Forelimb muscle (tissue), 1 donor: ENCODE results near the gene LPGAT1. TPM values are rescaled to one million over a fixed set of nuclear protein-coding genes. Genes with fewer than 3 reads are reported as not detected.

ENCODE experiments used
- DNase-seq: peaks from one replicate; pipeline ENCODE4 v3.0.0-alpha.2; 2013; ENCODE audit warnings: low read depth
- polyA plus RNA-seq: library from polyadenylated mRNA; unstranded; fragments of 120-200 nt; gene quantifications from one replicate; pipeline ENCODE4 v1.2.1, GENCODE V29; 2013; ENCODE audit not compliant: insufficient read length

Gene LPGAT1
- polyA plus RNA-seq, 1 donor = 16.3 TPM

GRCh38 chr1:211762206-211762605, 68.4 kb downstream of the LPGAT1 start:
- DNase-seq = no peak

DNA sequence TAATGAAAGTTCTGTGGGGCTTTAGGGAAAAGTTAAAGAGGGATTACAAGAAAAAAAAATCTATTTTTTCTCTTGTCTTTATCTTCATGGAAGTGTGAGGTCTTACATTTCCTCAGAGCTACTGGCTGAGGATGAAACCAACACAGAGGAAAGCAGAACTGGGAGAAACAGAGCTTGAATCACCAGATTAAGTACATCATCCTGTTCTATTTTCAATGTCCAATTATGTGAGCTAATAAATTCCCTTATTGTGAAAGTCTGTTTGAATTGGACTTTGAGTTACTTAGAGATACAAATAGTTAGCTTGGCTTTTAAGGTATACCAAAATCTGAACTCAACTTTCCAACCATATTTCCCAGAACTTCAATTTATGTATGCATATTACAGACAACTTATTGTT, 69.2 kb downstream of the LPGAT1 start:
- no peak for DNase-seq

GRCh38 chr1:211756471-211757020, 74.0 kb downstream of the LPGAT1 start:
- DNase-seq = no peak

GRCh38 chr1:211753649-211754251, 76.8 kb downstream of the LPGAT1 start:
- DNase-seq = no peak

DNA sequence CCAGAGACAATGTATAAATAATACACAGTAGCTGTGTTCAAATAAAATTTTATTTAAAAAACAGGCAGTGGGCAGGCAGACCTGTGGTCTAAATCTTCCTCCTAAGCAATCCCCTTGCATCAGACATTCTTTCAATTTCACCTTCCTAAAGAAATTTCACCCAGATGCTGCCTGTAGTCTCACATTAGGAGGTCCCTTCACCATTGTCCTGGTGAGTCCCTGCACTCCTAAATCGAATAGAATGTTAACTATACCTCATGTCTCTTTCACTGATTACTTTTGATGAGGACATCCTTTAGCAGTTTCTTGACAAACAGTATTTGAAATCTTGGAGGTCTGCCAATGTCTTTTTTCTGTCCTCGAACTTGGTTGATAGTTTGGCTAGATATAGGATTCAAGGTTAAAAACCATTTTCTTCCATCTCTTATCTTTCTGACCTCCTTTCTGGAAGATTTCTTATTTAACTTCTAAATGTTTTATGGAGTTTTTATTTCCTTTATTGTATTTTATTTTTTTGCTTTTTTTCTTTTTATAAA, 77.5 kb downstream of the LPGAT1 start:
- no peak for DNase-seq

- no peak for DNase-seq
These were observed 78.2 kb downstream of the LPGAT1 start for GRCh38 chr1:211752317-211752716.

DNA sequence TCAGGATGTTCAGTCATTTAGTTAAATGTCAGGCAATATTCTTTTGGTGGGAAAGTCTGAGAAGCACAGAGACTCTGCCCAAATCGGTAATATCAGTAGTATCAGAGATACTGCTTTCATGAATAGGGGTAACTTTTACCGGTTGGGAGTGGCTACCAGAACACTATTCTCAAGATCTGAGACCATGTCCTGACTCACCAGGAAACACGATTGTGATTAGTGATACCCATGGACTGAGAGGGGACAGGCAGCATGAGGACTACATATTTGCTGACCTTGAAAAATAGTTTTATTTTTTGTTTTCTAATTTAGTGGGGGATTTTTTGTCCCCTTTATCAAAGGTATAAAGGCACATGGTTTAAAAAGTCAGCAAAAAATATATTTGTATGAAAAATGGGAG, 79.1 kb downstream of the LPGAT1 start:
- no peak for DNase-seq

DNA sequence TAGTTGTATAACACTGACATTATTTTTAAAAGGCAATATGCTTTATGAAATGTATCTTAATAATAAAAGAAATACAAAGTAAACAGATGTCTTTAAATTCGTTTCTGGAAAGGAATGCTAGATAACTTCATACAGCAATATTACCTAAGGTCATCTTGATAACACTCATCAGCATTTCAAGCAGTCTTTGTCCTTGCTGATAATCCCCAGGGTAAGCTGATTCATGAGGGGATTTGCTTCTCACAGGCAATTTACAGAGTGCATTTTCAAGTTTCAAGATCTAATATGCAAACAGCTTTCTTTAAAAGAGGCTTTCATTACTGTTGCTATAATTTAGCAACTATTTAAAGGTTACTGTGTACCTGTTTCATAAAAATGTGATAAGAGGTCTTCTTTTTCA, 80.0 kb downstream of the LPGAT1 start:
- no peak for DNase-seq

DNA sequence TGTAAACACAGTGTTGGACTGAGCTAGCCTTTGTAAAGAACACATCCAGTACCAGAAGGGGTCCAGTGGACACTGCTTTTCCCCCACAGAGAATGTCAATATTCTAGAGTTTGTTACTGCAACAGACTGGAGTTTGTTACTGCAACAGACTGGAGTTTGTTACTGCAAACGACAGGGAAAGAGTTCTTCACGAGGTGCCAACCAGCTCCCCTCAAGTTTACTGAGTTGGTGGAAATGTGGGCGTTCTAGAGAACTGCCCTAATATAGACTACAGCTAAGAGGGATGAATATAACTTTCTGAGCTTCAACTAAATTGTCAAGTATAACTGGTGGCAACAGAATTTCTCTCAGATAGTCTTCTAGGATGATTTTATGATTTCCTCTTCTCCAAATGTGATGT, 81.3 kb downstream of the LPGAT1 start:
- no peak for DNase-seq

GRCh38 chr1:211748810-211749209, 81.8 kb downstream of the LPGAT1 start:
- no peak for DNase-seq

DNA sequence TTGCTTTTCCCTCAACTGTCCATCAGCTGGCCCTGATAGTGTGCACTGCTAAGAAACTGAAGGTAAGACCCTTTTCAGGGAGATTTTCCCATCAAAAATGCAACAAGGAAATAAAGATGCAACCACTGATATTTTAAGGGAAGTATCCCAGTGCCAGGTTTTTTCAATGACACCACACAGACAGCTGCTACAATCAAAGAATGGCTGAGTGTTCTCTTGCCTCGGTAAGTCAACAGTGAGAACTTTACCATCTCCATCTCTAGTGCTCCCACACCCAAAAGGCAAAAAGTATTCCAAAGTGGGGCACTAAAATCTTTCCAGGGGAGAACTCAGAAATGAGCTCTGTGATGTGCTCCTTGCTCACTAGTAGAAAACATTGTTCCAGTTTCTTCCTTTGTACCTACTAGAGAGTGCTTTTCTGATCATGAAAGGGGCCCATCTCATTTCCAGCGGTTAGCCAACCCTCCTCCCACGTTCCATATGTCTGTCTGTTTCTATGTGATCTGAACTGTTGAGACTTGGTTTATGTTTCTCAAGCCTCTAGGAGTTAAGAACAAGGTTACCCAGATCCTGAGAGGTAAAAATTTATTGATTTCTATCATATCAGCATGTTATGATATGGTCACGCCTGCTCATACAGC, 87.6 kb downstream of the LPGAT1 start:
- DNase-seq = no peak

GRCh38 chr1:211742272-211742671, 88.3 kb downstream of the LPGAT1 start:
- no peak for DNase-seq

DNA sequence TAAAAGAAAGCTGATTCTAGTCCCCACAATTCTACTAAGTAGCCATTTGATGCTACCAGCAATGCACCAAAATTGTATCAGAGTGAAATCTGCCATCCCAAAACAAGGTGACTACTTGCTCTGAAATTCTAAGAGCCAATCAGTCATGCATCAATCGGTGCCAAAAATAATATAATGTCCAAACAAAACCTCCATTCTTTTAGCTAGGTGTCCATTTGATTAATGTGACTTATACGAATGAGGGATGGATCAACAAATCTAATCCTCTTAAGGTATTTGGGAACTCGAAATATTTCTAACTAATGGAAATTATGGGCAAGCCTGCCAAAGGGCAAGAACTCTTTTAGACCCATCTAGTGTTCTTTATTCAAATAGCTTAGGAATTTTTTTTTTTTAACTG, 88.8 kb downstream of the LPGAT1 start:
- no peak for DNase-seq

- DNase-seq = no peak
These were observed 89.4 kb downstream of the LPGAT1 start for GRCh38 chr1:211741116-211741515.

GRCh38 chr1:211739671-211740411, 90.7 kb downstream of the LPGAT1 start:
- DNase-seq = no peak

DNA sequence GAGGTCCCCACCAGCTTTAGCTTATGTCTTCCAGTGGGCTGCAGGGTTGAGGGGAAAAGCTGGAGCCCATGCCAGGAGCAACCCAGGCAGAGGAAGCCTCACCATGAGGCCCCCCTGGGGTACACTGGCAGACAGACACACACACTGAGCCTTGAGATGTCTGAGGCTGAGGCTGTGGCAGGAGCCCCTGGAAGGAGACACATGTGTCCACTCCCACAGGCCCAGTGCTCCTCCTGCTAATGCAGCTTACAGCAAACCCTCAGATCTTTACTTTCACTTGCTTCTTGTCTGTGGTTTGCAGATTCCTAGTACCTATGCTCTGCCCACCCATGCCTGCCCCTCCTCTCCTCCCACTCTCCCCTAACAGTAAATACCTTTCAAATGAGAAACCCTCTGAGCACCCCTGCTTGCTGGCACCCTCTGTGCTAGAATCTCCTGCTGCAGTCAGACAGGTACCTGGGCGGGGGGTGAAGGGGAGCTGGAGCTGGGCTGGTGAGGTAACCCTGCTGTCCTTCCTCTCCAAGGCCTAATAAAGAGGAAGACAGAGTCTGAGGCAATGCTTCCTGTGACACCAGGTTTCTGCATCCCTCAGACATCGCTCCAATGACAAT, 91.8 kb downstream of the LPGAT1 start:
- DNase-seq = no peak

DNA sequence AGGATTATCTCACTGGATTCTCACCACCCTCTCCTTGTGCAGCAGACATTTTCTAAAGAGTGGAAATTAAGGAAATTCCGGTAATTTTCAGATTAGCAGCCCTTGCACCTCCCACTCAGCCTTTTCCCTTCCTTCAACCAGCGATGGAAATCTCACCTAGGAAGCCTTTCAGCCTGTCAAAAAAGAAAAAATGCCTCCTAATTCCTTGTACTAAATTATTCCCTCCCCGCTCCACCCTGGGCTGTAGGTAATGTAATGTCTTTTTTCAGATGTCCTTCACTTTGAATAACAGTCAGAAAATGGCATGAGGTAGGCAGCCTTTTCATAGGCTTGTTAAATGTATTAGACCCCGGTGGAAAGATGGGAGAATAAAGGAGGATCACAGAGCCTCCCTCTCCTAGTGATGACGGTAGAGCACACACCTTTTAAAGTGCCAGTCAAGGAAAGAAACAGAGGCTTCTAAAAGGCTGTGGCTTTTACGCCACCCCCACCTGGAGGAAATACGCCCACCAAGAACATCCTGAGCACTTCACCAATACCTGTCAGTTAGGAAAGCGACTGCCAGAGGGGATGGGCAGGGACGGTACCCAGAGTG, 92.4 kb downstream of the LPGAT1 start:
- DNase-seq = no peak

GRCh38 chr1:211737115-211738035, 93.2 kb downstream of the LPGAT1 start:
- DNase-seq = no peak

DNA sequence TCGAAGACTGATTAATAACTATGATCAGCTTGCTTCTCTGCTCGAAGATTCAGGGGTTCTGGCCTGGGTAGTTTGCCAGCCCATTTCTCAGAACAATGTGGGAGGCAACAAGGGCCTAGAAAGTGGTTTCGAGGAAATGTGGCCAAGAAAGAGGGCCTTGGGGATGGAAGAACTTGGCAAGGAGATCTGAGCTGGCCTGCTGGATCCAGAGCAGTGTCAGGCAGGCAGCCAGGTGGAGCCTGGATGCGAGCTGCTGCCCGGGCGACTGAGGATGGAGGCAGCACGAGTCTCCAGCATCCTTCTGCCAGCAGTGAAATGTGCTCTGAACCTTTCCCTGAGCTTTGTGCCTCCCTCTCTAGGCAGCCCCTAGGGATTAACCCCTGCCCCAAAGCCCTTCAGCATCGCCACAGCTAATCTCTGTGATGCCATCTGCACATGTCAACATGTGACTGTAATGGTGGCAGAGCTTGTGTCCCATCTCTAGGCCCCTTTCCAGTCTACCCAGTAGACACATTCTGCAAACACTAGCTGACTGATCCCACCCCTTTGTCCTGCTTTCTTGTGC, 94.1 kb downstream of the LPGAT1 start:
- DNase-seq = no peak
